SU-DHL-6 (cell line): ENCODE measurements around the gene EIF5B.

ENCODE experiments used
- H2AFZ ChIP-seq: fragments of 200-600 bp; sonication (generic); 2 replicates; pipeline ENCODE4 v1.6.1; 2014; ENCODE audit warnings: low read depth, mild to moderate bottlenecking, moderate library complexity, mixed read lengths, antibody characterized with exemption, low read length; ENCODE audit not compliant: severe bottlenecking
- H3F3A ChIP-seq: fragments of 200-600 bp; shearing (Covaris generic); 2 replicates; pipeline ENCODE4 v1.6.0; 2016; ENCODE audit warnings: antibody characterized with exemption, mild to moderate bottlenecking; ENCODE audit not compliant: insufficient read depth
- H3K27ac ChIP-seq: fragments of 200-600 bp; sonication (generic); 2 replicates; pipeline ENCODE4 v1.5.1; 2016; ENCODE audit warnings: low read depth, mild to moderate bottlenecking, low read length, moderate library complexity, mixed read lengths
- H3K27me3 ChIP-seq: fragments of 200-600 bp; sonication (generic), shearing (Covaris generic); 2 replicates; pipeline ENCODE4 v1.6.0; 2014; ENCODE audit warnings: mild to moderate bottlenecking, low read length
- H3K36me3 ChIP-seq: fragments of 200-600 bp; sonication (generic); 2 replicates; pipeline ENCODE4 v1.6.1; 2014; ENCODE audit warnings: mild to moderate bottlenecking, low read length, mixed read lengths
- H3K4me2 ChIP-seq: fragments of 300-600, 200-600 bp; shearing (Covaris generic), sonication (generic); 2 replicates; pipeline ENCODE4 v1.6.0; 2014; ENCODE audit warnings: low read length, low read depth, mild to moderate bottlenecking; ENCODE audit not compliant: poor library complexity, severe bottlenecking
- H3K4me3 ChIP-seq: fragments of 200-600 bp; sonication (generic); 2 replicates; pipeline ENCODE4 v1.5.1; 2014; ENCODE audit warnings: antibody characterized with exemption, low read length, mild to moderate bottlenecking, mixed read lengths; ENCODE audit not compliant: insufficient read depth, poor library complexity, severe bottlenecking
- H3K79me2 ChIP-seq: fragments of 200-600 bp; sonication (generic); 2 replicates; pipeline ENCODE4 v1.6.1; 2014; ENCODE audit warnings: mild to moderate bottlenecking, low read length, moderate library complexity; ENCODE audit not compliant: insufficient read depth
- H3K9ac ChIP-seq: fragments of 200-600 bp; sonication (generic); 2 replicates; pipeline ENCODE4 v1.7.0; 2014; ENCODE audit warnings: mild to moderate bottlenecking, low read length
- H3K9me2 ChIP-seq: fragments of 200-600 bp; sonication (generic); replicated peaks from 2 replicates; pipeline ENCODE4 v1.6.1; 2014; ENCODE audit warnings: low read length; ENCODE audit not compliant: insufficient read depth
- H3K9me3 ChIP-seq: fragments of 200-600 bp; sonication (generic); 2 replicates; pipeline ENCODE4 v1.6.1; 2014; ENCODE audit warnings: low read length, mixed read lengths; ENCODE audit not compliant: insufficient read depth
- H4K20me1 ChIP-seq: fragments of 200-600 bp; sonication (generic); 2 replicates; pipeline ENCODE4 v1.6.1; 2014; ENCODE audit warnings: low read depth, mild to moderate bottlenecking, antibody characterized with exemption, low read length, moderate library complexity, mixed read lengths
- EZH2phosphoT487 ChIP-seq: fragments of 200-600 bp; sonication (generic), shearing (Covaris generic); conservative IDR thresholded peaks from 2 replicates; pipeline ENCODE4 v1.6.1; 2018; ENCODE audit warnings: mild to moderate bottlenecking, antibody characterized with exemption, low read length, moderate library complexity, mixed read lengths
- TF ChIP-seq, protein P1 (sequence below): fragments of 200-600 bp; sonication (generic); IDR thresholded peaks from one replicate; pipeline ENCODE4 v1.5.1; 2017; ENCODE audit warnings: antibody characterized with exemption, mild to moderate bottlenecking, low read length, moderate library complexity; ENCODE audit not compliant: insufficient read depth, poor library complexity, severe bottlenecking

The EIF5B gene

DNA sequence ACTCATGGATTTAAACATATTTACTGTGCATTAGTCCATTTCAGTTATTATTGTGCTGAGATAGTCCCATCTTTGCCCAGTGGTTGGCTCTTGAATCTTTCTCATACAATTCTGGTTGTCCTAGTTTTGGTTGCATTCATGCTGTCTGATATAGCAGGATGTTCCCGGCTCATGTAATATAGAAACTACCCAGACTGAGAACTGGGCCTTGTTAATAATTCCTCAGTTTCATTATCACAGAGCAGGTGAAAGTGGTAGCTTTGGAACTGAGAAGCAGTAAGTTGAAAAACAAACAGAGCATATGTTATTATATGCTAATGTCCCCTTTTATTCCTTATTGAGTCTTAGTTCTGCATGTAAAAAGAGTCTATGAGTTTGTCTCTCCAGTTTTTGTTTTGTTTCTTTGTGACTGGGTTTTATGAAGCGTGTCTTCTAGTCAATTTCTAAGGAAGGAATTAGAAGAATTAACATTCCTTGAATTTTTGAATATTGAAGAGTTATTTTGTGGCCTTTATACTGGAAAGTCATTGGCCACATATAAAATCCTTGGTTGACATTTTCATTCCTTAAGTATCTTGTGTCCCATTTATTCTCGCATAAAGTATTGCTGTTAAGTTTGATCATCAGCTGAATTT is 43.3 kb downstream of the EIF5B start:
- TF ChIP-seq, protein P1, sequence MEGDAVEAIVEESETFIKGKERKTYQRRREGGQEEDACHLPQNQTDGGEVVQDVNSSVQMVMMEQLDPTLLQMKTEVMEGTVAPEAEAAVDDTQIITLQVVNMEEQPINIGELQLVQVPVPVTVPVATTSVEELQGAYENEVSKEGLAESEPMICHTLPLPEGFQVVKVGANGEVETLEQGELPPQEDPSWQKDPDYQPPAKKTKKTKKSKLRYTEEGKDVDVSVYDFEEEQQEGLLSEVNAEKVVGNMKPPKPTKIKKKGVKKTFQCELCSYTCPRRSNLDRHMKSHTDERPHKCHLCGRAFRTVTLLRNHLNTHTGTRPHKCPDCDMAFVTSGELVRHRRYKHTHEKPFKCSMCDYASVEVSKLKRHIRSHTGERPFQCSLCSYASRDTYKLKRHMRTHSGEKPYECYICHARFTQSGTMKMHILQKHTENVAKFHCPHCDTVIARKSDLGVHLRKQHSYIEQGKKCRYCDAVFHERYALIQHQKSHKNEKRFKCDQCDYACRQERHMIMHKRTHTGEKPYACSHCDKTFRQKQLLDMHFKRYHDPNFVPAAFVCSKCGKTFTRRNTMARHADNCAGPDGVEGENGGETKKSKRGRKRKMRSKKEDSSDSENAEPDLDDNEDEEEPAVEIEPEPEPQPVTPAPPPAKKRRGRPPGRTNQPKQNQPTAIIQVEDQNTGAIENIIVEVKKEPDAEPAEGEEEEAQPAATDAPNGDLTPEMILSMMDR = no peak
- no peak for TF ChIP-seq EZH2phosphoT487
- peaks cover 68% of the 10 kb centered on the region for H3K36me3 ChIP-seq
- H4K20me1 ChIP-seq = no peaks in the 10 kb centered on the region

DNA sequence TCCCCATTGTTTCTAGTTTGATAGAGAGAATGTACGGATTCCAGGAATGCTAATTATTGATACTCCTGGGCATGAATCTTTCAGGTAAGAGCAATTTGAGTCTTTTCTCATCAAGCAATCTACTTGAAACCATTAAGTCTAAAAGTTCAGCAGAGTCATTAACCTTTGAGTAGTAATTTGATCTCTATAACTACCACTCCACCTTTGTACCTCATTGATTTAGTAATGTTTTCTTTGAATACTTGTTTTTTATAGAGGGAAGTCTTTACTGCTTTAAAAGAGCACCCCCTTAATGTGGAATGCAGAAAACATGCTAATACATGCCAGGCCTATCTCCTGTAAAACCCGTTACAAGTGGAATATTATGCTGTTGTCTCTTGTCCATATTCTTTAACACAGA is 45.0 kb downstream of the EIF5B start:
- Histone ChIP-seq H3K36me3 (peaks cover 64% of the 10 kb centered on the region), H3K27me3 (no peaks in the 10 kb centered on the region), H3F3A (no peaks in the 10 kb centered on the region), H3K9ac (no peak overlapping the region), H4K20me1 (no peaks in the 10 kb centered on the region), H3K9me2 (no peaks in the 10 kb centered on the region), H3K4me3 (no peak overlapping the region), H3K27ac (no peak overlapping the region), H3K79me2 (no peaks in the 10 kb centered on the region), H2AFZ (no peak overlapping the region), H3K9me3 (no peaks in the 10 kb centered on the region), H3K4me2 (no peak overlapping the region)
- TF ChIP-seq, protein P1 = no peak
- TF ChIP-seq EZH2phosphoT487 = no peak

More for the DNA sequence above, 43.3 kb downstream of the EIF5B start:
- Histone ChIP-seq H3K4me2 (no peak overlapping the region), H3F3A (no peaks in the 10 kb centered on the region), H2AFZ (no peak overlapping the region), H3K9ac (no peak overlapping the region), H3K4me3 (no peak overlapping the region), H3K27ac (no peak overlapping the region), H3K79me2 (no peaks in the 10 kb centered on the region), H3K27me3 (no peaks in the 10 kb centered on the region), H3K9me3 (no peaks in the 10 kb centered on the region), H3K9me2 (no peaks in the 10 kb centered on the region)

DNA sequence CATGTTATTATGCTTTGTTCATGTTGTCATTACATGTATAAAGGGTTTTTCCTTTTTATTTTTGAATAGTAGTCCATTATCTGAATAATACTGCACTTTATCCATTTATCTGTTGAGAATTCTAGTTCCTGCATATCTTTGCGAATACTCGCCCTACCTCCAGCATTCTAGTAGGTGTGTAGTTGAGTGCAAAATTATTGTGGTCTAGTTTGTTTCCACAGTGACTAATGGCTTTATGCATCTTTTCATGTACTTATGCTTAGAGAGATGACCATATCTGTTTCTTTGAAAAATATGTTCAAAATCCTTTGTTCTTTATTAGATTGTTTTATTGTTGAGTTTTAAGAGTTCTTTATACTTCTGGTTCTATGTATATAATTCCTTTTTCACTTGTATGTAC is 48.8 kb downstream of the EIF5B start:
- no peaks in the 10 kb centered on the region for H3K9me2 ChIP-seq
- no peak overlapping the region for H3K4me3 ChIP-seq
- H4K20me1 ChIP-seq = peaks cover 9% of the 10 kb centered on the region; the same call in 1 of the 2 replicates
- H3K9ac ChIP-seq = no peak overlapping the region
- H3K27ac ChIP-seq = no peak overlapping the region
- H3K79me2 ChIP-seq = 0 out of 2 replicates have a peak, but pooled peaks cover 5% of the 10 kb centered on the region
- H3K9me3 ChIP-seq = no peaks in the 10 kb centered on the region
- TF ChIP-seq EZH2phosphoT487 = no peak
- TF ChIP-seq, protein P1 = no peak
- no peak overlapping the region for H3K4me2 ChIP-seq
- no peak overlapping the region for H2AFZ ChIP-seq
- no peaks in the 10 kb centered on the region for H3K27me3 ChIP-seq
- peaks cover 52% of the 10 kb centered on the region for H3K36me3 ChIP-seq
- H3F3A ChIP-seq = 0 out of 2 replicates have a peak, but pooled peaks cover 7% of the 10 kb centered on the region
